ENCODE data around the gene PIP5K1C.

The PIP5K1C gene

GRCh38 chr19:3663838-3664237 lies 36.4 kb downstream of the PIP5K1C start:
- TF ChIP-seq CTCF (IDR thresholded peaks at IDR 0.05), result no peak

DNA sequence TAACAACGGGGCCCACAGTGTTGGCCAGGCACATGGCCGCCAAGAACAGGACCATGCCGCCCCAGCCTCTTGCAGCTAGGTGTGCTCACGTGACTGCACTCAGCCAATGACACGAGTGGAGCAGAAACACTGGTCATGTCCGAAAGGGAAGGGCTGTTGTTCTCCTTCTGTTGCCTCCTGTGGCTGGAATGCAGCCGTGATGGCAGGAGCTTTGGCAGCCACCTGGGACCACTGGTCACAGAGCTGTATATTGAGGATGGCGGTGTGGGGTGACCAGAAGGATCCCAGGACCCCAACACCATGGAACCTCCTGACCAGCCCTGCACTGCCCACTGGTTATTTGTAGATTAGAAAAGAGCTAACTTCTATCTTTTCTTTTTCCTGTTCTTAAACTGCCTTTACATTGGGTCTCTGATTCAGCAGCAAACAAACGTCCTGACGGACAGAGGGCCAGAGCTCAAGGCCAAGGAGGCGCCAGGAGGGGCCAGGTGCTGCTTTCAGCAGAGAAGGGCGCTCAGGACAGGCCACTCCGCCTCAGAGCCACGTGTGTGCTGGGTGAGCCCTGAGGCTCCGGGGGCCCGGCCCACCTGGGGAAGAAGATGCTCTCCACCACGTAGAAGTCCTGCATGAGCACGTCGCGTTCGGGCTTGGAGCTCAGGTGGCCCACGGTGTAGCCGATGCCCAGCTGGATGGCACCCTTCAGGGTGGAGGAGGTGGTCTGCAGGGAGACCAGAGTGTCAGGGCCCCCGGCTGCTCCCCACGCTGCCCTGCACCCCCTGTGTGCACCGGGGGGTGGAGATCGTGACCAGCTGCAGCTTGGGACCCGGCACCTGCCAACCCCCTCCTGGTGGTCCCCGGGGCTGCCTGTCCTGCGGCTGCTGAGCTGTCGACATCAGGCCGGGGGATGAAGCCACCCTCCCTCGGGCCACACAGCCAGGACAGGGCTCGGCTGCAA lies 38.7 kb downstream of the PIP5K1C start:
- TF ChIP-seq CTCF (IDR thresholded peaks at IDR 0.05), result no peak

- no peak for TF ChIP-seq CTCF (IDR thresholded peaks at IDR 0.05)
Measured at GRCh38 chr19:3660493-3661219, 39.6 kb downstream of the PIP5K1C start.

GRCh38 chr19:3659746-3660112 lies 40.5 kb downstream of the PIP5K1C start:
- no peak for TF ChIP-seq CTCF (IDR thresholded peaks at IDR 0.05)

GRCh38 chr19:3658870-3659745 lies 41.2 kb downstream of the PIP5K1C start:
- no peak for TF ChIP-seq CTCF (IDR thresholded peaks at IDR 0.05)

DNA sequence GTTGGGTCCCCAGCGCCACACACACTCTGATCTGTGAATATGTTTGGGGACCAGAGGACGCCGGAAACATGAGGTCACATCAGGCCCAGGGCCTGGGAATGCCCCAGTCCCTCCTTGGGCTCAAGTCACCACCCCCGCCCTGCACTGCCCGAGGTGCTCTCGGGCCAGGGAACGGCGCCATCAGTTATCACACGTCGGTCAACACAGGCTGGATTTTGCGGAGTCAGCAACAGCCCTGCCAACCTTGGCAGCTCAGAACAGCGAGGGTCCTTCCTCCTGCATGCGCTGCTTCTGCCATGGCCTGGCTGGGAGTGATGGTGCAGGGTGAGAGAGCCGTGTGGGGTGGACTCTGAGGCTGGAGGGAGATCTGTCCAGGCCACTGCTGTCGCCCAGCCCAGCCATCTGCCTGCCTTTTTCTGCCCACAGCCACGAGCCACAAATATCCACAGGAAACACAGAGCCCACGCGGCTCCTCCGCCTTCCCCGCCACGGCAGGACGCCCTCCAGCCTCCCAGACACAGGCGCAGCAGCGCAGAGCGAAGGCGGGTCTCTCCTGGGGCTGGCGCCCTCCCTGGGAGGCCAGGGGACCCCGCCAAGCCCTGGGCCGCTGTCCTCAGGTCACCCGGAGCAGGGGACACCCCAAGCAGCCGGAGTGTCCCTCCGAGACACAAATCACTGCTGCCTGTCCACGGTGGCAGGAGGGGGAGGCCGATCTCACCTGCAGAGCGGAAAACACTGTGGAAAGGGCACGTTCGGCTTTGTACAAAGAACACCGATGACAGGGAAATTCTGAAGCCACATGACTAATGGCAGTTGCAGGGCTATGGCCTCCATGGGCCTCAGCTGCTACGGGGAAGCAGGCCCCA lies 42.0 kb downstream of the PIP5K1C start:
- TF ChIP-seq CTCF (IDR thresholded peaks at IDR 0.05), result no peak

Data from LNCAP (cell line).